Endothelial cell of umbilical vein (primary cell): ENCODE results near the gene CSF3. TPM values are rescaled to one million over a fixed set of nuclear protein-coding genes. Genes with fewer than 3 reads are reported as not detected.

Experiments used
- BruUV-seq: library from RNA; stranded (reverse); fragments of 400-500 nt; replicated peaks from 2 replicates; lab custom pipeline; 2021; lab: Mats Ljungman, UMichigan
- CTCF ChIA-PET: fragments of 300-600, 350-600 bp; sonication (Branson Sonifier 250); formaldehyde crosslinking; loops from one replicate; lab custom pipeline; 2021; ENCODE audit warnings: antibody characterized with exemption, inconsistent platforms; lab: Charles Lee
- POLR2A ChIA-PET: fragments of 300-600, 350-600 bp; sonication (Branson Sonifier 250); formaldehyde crosslinking; loops from one replicate; lab custom pipeline; 2021; ENCODE audit warnings: antibody characterized with exemption, inconsistent platforms; lab: Charles Lee
- DNase-seq: peaks from one replicate; pipeline ENCODE4 v3.0.0-alpha.2; 2011; ENCODE audit warnings: low read depth, low spot score
- FAIRE-seq: peaks from 2 replicates; lab custom pipeline; 2011; peaks lifted over from hg19 to GRCh38; lab: Jason Lieb, UNC
- H2AFZ ChIP-seq: 2 replicates; pipeline ENCODE4 v1.6.0; 2012; ENCODE audit warnings: low read depth, low read length, control low read depth, inconsistent platforms
- H3K27ac ChIP-seq: 2 replicates; pipeline ENCODE4 v1.5.1; 2011; ENCODE audit warnings: low read depth, mild to moderate bottlenecking, control low read depth, low read length, moderate library complexity; ENCODE audit not compliant: insufficient read depth
- H3K27me3 ChIP-seq, 2 experiments: 2 replicates each; pipeline versions ENCODE4 v1.6.0 to v1.6.1; 2011; ENCODE audit warnings: low read length in 2 of 2, mixed read lengths in 1 of 2; ENCODE audit not compliant: control insufficient read depth in 2 of 2, insufficient read depth in 2 of 2
- H3K36me3 ChIP-seq, 2 experiments: 2 replicates in 1 of 2; 3 replicates in 1 of 2; pipeline ENCODE4 v1.5.1; 2011; ENCODE audit warnings: low read length in 2 of 2, mild to moderate bottlenecking in 1 of 2, moderate library complexity in 1 of 2; ENCODE audit not compliant: control insufficient read depth in 2 of 2, insufficient read depth in 2 of 2; ENCODE audit errors: extremely low read depth in 1 of 2
- H3K4me1 ChIP-seq: 3 replicates; pipeline ENCODE4 v1.5.1; 2011; ENCODE audit warnings: mild to moderate bottlenecking, low read length; ENCODE audit not compliant: control insufficient read depth, insufficient read depth; ENCODE audit errors: extremely low read depth
- H3K4me2 ChIP-seq: 2 replicates; pipeline ENCODE4 v1.6.1; 2011; ENCODE audit warnings: low read length, control low read depth, mixed read lengths; ENCODE audit not compliant: insufficient read depth
- H3K4me3 ChIP-seq, 3 experiments: fragments of 200-600 bp in 1 of 3; sonication (generic), shearing (Covaris generic) in 1 of 3; replicated peaks in 1 of 3; 2 replicates each; pipeline ENCODE4 v1.5.1; 2011 to 2016; ENCODE audit warnings: control low read depth in 3 of 3, low read length in 3 of 3, mild to moderate bottlenecking in 2 of 3, inconsistent platforms in 1 of 3, low read depth in 1 of 3, moderate library complexity in 1 of 3; ENCODE audit not compliant: insufficient read depth in 1 of 3
- H3K79me2 ChIP-seq: 2 replicates; pipeline ENCODE4 v1.6.0; 2012; ENCODE audit warnings: low read length, inconsistent platforms; ENCODE audit not compliant: control insufficient read depth, insufficient read depth
- H3K9ac ChIP-seq: replicated peaks from 2 replicates; pipeline ENCODE3; 2011; ENCODE audit warnings: low read length, control low read depth; ENCODE audit not compliant: insufficient read depth; ENCODE audit errors: extremely low read depth
- H3K9me1 ChIP-seq: replicated peaks from 3 replicates; pipeline ENCODE4 v1.6.0; 2011; ENCODE audit warnings: mild to moderate bottlenecking, low read length; ENCODE audit not compliant: control insufficient read depth, insufficient read depth; ENCODE audit errors: extremely low read depth
- H3K9me3 ChIP-seq: replicated peaks from 2 replicates; pipeline ENCODE4 v1.5.1; 2012; ENCODE audit warnings: low read length, inconsistent platforms; ENCODE audit not compliant: control insufficient read depth, insufficient read depth
- H4K20me1 ChIP-seq: replicated peaks from 2 replicates; pipeline ENCODE3; 2011; ENCODE audit warnings: mild to moderate bottlenecking, low read length; ENCODE audit not compliant: control insufficient read depth, insufficient read depth; ENCODE audit errors: extremely low read depth
- CTCF ChIP-seq, 2 donors: IDR thresholded peaks; 1 replicate in 1 of 2; 2 replicates in 1 of 2; pipeline ENCODE4 v1.5.1; 2011; ENCODE audit warnings: low read length in 2 of 2, mild to moderate bottlenecking in 2 of 2, moderate library complexity in 2 of 2, control low read depth in 1 of 2, inconsistent platforms in 1 of 2, low read depth in 1 of 2; ENCODE audit not compliant: insufficient read depth in 1 of 2; ENCODE audit errors: extremely low read depth in 1 of 2
- EZH2 ChIP-seq: IDR thresholded peaks from 2 replicates; pipeline ENCODE4 v1.6.1; 2012; ENCODE audit warnings: borderline replicate concordance, low read depth, mild to moderate bottlenecking, moderate library complexity, low read length, inconsistent platforms; ENCODE audit not compliant: severe bottlenecking
- FOS ChIP-seq: IDR thresholded peaks from 2 replicates; pipeline ENCODE4 v1.6.1; 2011; ENCODE audit warnings: mild to moderate bottlenecking, low read length, moderate library complexity, borderline replicate concordance; ENCODE audit not compliant: insufficient read depth
- GATA2 ChIP-seq: IDR thresholded peaks from 2 replicates; pipeline ENCODE4 v1.7.0; 2011; ENCODE audit warnings: low read depth, mild to moderate bottlenecking, moderate library complexity, mixed read lengths, low read length; ENCODE audit not compliant: insufficient read length, insufficient read depth
- JUN ChIP-seq: IDR thresholded peaks from 2 replicates; pipeline ENCODE4 v1.6.1; 2011; ENCODE audit warnings: borderline replicate concordance, low read depth; ENCODE audit not compliant: insufficient read length, insufficient read depth
- MYC ChIP-seq: IDR thresholded peaks from one replicate; pipeline ENCODE4 v1.6.1; 2011; ENCODE audit warnings: mild to moderate bottlenecking, low read depth, low read length
- POLR2A ChIP-seq: IDR thresholded peaks from 2 replicates; pipeline ENCODE4 v1.6.1; 2012; ENCODE audit warnings: low read depth, mild to moderate bottlenecking, control low read depth, low read length
- POLR2AphosphoS5 ChIP-seq: IDR thresholded peaks from 2 replicates; pipeline ENCODE4 v1.6.1; 2012; ENCODE audit warnings: low read depth, mild to moderate bottlenecking, control low read depth, low read length, moderate library complexity; ENCODE audit not compliant: insufficient read depth
- dilution Hi-C: fragments of 300-500 bp; cut with MboI; formaldehyde crosslinking; loops from one replicate; pipeline ENCODE4 v1.15.0; 2019; ENCODE audit warnings: low sequenced_read_pairs; ENCODE audit not compliant: extremely low pct_ligation_motif_present
- intact Hi-C: fragments of 100-400 bp; cut with micrococcal nuclease; formaldehyde crosslinking; loops from one replicate; pipeline ENCODE4 v1.10.0; 2022
- polyA plus RNA-seq, 4 experiments: library from polyadenylated mRNA; depleted of rRNA in 3 of 4; stranded (reverse) in 3 of 4; unstranded in 1 of 4; fragments of >200 nt; gene quantifications; 2 replicates each; pipeline versions ENCODE4 v1.2.1 to v1.2.3, GENCODE V29; 2011 to 2012; ENCODE audit warnings: missing spikeins in 1 of 4
- total RNA-seq: library from RNA; stranded (reverse); gene quantifications from 2 replicates; pipeline ENCODE4 v1.2.3, GENCODE V29; 2021
- TF ChIP-seq, protein P1 (sequence below): IDR thresholded peaks from 2 replicates; pipeline ENCODE4 v1.6.1; 2011; ENCODE audit not compliant: insufficient read depth, insufficient read length

Gene CSF3
- total and polyA plus RNA-seq, 2 donors (not counting 3 experiments of a cell fraction or from before 2014, with no cell fraction given), result 1.0 to 2.9 TPM

GRCh38 chr17:40059729-40060475 lies 44.7 kb downstream of the CSF3 start:
- no peaks in the 10 kb centered on the region for H3K9me1 ChIP-seq
- CTCF ChIA-PET, result interaction anchor here (1.0 to 3.1 kb wide), 8 partner anchors 10 to 54 kb away, joined by 3 to 23 read pairs (median 6); no protein-coding TSS in a partner anchor
- H3K27ac ChIP-seq, result no peak overlapping the region
- H4K20me1 ChIP-seq, result no peaks in the 10 kb centered on the region
- dilution Hi-C loops, result no loop called here
- no peak overlapping the region for H3K4me3 ChIP-seq
- no peak for FAIRE-seq
- POLR2A ChIA-PET, result no interaction called here
- no peak overlapping the region for H2AFZ ChIP-seq
- peaks cover 0 to 3% of the 10 kb centered on the region in 2 experiments for H3K27me3 ChIP-seq
- no peak for DNase-seq
- no peaks in the 10 kb centered on the region for H3K36me3 ChIP-seq
- no peak for TF ChIP-seq MYC
- TF ChIP-seq POLR2AphosphoS5, result no peak
- TF ChIP-seq POLR2A, result no peak
- TF ChIP-seq FOS, result no peak
- TF ChIP-seq JUN, result no peak
- TF ChIP-seq GATA2, result no peak
- TF ChIP-seq, protein P1, sequence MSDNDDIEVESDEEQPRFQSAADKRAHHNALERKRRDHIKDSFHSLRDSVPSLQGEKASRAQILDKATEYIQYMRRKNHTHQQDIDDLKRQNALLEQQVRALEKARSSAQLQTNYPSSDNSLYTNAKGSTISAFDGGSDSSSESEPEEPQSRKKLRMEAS, result no peak
- no peak for TF ChIP-seq EZH2
- no peak for TF ChIP-seq CTCF (IDR thresholded peaks at IDR 0.05; ENCODE audit: extremely low read depth in 1 of 2, insufficient read depth in 1 of 2, low read depth in 1 of 2, low read length in 2 of 2)
- H3K4me1 ChIP-seq, result peaks cover 11% of the 10 kb centered on the region
- no TSS peak for BruUV-seq
- H3K79me2 ChIP-seq, result no peaks in the 10 kb centered on the region
- no peak overlapping the region for H3K4me2 ChIP-seq
- H3K9ac ChIP-seq, result no peak overlapping the region
- no peaks in the 10 kb centered on the region for H3K9me3 ChIP-seq
- intact Hi-C loops, result no loop called here
